Dermis microvascular lymphatic vessel endothelial cell (primary cell): ENCODE results near the gene TSNAXIP1. TPM values are rescaled to one million over a fixed set of nuclear protein-coding genes. Genes with fewer than 3 reads are reported as not detected.
"Not testable (repeated sequence)": the region's sequence is repeated elsewhere in the genome, so short reads cannot be mapped to it uniquely, and the experiment has no call there.

Source experiments
- DNase-seq, 2 donors: peaks; one replicate each; pipeline versions ENCODE4 v3.0.0 to v3.0.0-alpha.2; 2010; ENCODE audit warnings: low read depth in 2 of 2
- total RNA-seq: library from RNA; depleted of rRNA; stranded (reverse); fragments of >200 nt; gene quantifications from 2 replicates; pipeline ENCODE4 v1.2.1, GENCODE V29; 2014

Gene TSNAXIP1
- total RNA-seq, 1 donor from 2014 or later, result 0.26 TPM

DNA sequence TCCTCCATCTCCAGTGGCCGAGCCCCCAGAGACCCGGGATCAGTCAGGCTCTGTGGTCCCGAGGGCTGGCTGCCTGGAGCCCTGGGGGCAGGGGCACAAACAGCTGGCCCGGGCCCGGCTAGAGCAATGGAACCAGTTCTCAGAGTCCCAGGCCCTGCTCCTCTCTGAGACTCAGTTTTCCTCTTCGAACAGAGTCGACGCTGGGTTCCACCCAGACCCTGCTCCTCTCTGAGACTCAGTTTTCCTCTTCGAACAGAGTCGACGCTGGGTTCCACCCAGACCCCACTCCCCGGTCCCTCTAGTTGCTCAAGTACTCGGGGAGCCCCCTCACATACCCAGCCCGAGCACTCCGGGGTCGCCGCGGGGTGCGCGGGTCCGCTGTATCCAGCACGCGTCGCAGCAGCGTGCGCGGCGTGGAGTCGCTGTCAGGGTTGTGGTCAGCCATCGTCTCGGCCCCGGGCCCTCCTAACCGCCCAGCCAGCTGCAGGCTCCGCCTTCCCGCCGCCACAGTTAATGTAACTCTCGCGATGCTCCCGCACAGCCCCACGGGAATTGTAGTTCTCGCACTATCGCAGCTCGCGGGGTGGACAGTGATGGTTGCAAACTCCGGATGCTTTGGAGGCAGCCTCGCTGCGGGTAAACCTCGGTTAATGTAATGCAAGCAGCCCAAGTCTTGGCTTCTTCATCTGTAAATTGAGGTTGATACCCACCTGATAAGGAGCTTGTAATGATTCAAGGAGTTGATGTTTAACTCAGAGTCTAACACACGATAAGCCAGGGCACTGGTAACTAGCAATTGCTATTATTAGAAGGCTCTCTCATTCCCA is 26.9 kb downstream of the TSNAXIP1 start:
- DNase-seq, result peak; percentile 80 to 90

DNA sequence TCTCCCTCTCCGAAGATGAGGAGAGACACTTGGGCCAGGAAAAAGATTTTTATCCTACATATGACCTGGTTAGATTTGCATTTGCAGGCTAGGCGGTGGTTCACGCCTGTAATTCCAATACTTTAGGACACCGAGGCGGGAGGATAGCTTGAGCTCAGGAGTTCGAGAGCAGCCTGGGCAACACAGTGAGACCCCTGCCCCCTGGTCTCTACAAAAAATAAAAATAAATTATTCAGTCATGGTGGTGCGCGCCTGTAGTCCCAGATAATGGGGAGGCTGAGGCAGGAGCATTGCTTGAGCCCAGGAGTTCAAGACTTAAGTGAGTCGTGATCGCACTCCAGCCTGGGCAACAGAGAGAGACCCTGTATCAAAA is 27.5 kb downstream of the TSNAXIP1 start:
- no peak for DNase-seq

DNA sequence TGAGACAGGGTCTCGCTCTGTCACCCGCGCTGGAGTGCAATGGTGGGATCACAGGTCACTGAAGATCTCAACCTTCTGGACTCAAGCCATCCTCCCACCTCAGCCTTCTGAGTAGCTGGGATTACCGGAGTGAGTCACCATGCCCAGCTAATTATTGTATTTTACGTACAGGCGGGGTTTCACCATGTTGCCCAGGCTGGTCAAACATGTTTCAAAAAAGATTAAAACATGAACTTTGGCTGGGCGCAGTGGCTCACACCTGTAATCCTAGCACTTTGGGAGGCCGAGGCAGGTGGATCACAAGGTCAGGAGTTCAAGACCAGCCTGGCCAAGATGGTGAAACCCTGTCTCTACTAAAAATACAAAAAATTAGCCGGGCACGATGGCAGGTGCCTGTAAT is 30.5 kb downstream of the TSNAXIP1 start:
- DNase-seq, result not testable (repeated sequence)

DNA sequence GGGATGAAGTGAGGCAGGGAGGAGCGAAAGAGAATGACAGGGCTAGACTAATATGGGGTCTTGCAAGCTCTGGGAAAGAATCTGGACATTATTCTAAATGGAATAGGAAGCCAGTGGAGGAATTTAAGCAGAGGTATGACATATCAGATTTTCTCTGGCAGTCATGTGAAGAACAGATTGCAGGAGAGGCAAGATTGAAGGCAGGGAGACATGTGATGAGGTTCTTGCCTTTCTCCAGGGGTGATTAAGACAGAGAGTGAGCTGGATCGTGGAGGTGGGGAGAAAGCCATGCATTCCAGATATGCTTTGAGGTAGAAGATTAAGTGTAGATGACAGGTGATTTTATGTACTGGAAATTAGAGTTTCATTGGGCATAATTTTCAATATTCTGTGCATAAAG is 31.1 kb downstream of the TSNAXIP1 start:
- DNase-seq, result no peak

DNA sequence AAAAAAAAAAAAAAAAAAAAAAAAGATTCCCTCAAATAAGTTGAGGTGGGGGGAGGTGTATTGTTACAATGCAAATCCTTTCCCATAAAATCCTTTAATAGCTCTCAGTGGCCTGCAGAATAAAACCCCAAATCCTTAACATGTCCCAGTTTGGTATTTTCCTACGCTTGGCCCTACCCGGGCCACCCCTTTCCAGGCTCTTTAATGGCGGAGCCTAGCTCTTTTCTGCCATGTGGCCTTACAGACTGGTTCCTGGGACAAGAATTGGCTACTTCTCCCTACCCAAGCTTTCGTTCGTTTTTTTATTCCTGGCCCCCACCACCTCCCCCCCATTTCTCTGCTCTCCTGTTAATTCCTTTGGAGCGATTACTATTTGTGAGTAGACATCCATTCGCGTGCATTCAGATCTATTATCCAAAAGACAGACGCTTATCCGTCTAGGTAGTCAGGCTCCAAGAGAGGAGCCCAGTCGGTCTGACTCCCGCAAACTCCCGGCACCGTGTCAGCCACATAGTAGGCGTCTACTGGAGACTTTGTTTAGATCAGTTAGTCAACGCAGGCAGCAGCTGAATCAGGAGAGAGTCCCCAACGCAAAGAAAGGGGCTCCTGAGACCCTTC is 34.6 kb downstream of the TSNAXIP1 start:
- no peak for DNase-seq

DNA sequence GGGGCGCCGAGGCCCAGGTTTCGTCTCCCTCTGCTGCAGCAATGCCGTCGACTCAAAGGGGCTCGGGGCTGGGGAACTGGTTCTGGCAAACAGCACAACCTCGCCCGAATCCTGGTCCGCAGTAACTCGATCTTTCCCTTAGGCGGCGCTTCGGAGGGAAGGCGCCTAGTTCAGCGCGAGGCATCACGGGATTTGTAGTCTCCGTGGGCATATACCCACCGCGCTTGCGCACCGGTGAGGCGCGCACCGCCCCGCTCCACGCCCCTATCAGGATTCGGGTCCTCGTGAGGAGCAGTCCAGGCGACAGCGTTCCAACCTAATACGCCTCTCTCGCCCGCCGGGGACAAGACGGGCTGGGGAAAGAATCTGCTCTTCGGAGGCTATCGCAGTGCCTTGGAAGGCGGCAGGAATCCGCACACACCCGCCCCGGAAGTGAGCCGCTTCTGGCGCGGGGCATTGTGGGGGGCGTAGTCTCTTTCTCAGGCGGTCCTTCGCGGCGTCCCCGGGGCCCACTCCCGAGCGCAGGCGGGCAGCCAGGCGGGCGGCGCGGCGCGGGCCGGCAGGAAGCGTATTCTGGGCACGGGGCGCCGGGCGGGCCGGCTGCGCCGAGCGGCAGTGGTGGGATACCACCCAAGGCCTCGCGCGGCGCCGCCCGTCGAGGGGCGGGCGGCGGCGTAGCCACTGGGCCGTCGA is 35.3 kb downstream of the TSNAXIP1 start, which contains the start of gene THAP11:
TSS of gene THAP11 (plus strand) at position 505 of the 693 bp plus-strand sequence. CDS start 235 bp downstream, outside the sequence.
- DNase-seq, result peak; percentile 90 to 96

DNA sequence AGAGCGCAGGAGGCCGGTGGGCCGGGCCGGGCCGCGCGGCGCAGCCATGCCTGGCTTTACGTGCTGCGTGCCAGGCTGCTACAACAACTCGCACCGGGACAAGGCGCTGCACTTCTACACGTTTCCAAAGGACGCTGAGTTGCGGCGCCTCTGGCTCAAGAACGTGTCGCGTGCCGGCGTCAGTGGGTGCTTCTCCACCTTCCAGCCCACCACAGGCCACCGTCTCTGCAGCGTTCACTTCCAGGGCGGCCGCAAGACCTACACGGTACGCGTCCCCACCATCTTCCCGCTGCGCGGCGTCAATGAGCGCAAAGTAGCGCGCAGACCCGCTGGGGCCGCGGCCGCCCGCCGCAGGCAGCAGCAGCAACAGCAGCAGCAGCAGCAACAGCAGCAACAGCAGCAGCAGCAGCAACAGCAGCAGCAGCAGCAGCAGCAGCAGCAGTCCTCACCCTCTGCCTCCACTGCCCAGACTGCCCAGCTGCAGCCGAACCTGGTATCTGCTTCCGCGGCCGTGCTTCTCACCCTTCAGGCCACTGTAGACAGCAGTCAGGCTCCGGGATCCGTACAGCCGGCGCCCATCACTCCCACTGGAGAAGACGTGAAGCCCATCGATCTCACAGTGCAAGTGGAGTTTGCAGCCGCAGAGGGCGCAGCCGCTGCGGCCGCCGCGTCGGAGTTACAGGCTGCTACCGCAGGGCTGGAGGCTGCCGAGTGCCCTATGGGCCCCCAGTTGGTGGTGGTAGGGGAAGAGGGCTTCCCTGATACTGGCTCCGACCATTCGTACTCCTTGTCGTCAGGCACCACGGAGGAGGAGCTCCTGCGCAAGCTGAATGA is 36.0 kb downstream of the TSNAXIP1 start:
- peak in 1 of 2 donors; percentile 71 for DNase-seq

DNA sequence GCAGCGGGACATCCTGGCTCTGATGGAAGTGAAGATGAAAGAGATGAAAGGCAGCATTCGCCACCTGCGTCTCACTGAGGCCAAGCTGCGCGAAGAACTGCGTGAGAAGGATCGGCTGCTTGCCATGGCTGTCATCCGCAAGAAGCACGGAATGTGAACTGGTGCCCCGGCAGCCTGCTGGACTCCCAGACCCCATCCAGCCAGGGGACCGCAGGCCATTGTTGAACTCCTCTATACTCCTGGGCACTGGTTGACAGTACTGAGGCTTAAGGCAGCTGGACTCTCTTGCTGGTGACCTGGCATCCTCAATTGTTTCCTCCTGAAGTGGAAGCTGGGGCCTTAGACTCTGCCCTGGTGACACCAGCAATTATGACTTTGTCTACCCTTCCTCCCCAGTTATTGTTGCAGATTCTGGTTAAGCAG is 36.7 kb downstream of the TSNAXIP1 start:
- no peak for DNase-seq

DNA sequence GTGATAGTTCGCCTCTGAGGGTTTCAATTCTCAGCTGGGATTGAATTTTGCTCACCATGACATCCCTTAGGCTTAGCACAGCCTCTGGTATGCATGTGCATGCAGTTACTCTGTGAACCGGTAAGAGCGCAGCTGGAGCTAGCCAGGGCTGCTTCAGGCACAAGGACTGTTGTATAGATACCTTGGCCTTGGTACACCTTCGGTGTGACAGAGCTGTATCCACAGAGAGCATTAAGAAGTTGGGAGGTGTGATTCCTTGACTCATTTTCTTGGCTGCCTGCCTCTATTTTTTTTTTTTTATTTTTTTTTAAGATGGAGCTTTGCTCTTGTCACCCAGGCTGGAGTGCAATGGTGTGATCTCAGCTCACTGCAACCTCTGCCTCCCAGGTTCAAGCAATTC is 37.8 kb downstream of the TSNAXIP1 start:
- DNase-seq, result no peak

DNA sequence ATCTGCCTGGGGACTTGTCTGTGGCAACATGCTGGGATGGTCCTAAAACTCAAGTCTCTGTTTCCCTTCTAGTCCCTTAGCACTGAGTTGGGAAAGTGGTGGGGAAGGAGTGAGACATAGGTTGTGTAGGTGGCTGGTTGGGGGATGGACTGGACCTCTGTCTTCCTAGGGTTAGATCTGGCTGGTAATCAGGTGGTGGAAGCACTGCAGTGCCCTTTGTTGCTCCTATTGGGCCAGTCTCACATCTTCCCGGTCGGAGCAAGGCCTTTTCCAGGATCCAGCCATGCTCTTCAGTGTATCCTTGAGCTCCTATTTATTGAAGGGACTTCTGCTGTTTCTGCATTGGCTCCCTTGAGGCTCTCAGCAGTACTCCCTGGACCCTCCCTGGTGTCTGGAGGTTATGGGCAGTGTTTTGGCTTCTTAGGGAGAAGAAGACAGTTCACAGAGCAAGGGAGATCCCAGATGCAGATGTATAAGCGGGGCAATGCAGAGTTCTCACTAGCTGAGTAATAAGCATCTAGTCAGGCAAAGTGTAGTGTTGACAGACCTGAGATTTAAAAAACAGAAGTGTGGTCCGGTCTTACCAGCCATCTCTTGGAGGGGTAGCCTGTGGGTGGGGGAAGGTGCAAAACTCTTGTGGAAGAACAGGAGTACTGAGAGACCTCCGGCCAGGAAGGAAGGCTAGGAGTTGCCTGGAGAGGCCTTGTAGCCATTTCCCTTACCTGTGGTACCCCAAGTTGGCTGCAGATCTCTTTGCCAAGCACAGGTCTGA is 38.8 kb downstream of the TSNAXIP1 start:
- DNase-seq, result no peak

DNA sequence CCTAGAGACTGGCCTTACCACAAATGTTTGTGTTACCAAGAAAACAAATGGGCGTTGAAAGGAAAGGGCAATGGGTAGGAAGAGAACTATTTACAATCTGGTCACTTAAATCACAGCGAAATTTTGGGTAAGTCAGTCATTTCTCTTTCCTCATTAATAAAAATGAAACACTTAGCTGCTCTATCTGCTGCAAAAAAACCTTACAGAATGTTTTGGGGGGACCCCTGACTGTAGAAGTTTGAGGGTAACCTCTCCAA is 39.3 kb downstream of the TSNAXIP1 start:
- no peak for DNase-seq

DNA sequence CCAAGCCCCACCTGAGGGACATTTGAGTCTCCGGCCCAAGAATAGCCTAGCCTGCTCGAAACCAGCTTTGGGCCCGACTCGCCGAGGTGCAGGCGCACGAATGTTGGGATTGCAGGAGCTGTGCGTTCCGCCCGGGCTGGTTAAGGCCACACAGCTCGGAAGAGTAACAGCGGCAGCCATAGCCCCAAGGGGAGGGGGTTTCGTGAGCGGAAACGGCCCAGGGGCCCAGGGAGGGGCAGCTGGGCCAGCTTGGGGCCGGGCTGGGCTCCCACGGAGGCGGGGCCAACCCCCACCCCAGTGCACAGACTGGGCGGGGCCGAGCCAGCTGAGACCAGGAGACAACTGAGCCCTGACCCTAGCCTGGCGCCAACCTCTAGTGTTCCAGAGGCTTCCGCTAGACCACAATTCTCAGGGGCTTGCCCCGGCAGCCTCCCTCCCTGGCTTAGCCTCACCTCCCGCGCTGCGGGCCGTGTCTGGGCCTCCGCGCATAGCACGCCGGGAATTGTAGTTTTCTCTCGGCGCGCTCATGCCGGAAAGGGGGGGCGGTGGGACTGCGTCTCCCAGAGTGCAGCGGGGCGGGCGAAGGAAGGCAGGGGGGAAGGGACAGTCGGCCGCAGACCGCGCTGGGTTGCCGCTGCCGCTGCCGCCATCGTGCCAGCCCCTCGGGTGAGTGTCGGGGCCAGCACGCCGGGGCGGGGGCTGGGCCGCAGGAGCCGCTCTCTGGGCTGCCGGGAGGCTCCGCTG is 39.8 kb downstream of the TSNAXIP1 start, which contains the start of gene NUTF2:
TSS of gene NUTF2 (plus strand) at position 614 of the 744 bp plus-strand sequence. CDS start 18,198 bp downstream, outside the sequence.
- DNase-seq, result peak; percentile 83 to 91

DNA sequence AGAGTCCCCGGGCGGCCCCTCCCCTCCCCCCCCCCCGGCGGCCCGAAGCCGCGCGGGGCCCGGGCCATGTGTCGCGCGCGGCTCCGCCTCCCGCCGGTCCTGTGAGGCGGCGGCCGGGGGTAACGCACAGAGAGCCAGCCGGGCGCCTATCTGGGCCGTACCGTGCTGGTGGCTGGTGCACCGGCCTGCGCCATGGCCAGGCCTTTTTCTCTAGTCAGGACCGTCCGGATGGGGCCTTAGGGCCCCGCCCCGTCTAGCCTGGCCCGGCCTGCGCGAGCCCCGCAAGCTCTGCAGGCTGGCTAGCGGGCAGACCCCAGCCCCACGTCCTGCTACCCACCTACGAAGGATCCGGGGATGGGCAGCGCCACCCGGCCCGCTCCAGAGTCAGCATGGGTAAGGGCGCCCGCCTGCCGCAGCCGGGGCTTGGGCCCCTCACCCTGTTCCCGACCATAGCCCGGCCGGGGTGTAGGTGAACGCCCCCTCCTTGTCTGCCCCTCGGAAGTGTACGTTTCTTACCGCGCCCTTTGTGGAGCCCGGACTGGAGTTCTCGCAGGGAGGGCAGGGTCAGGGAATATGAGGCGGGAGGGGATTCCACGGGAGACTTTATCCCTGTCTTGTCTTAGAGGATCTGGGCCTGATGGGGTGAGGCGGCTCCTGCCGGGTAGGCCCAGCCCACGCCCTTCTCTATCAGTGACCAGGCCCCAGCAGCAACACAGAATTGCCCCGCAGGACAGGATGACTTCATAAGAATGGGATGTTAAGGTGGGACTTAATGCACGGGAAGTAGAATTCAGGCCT is 40.6 kb downstream of the TSNAXIP1 start, which contains the start of gene CENPT:
TSS of gene CENPT (minus strand) at position 630 of the 798 bp plus-strand sequence. CDS start 13,834 bp downstream, outside the sequence.
- DNase-seq, result peak in 1 of 2 donors; percentile 73

DNA sequence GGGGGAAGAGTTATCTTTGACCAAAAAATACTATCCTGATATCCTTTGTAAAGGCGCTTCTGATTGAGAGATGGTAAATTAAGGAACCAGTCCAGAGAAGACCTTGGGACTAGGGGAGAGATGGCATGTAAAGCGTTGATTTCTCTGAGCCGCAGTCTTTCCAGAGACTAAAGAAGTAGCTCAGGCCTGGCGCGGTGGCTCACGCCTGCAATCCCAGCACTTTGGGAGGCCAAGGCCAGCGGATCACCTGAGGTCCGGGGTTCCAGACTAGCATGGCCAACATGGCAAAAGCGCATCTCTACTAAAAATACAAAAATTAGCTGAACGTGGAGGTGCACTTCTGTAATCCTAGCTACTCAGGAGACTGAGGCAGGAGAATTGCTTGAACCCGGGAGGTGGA is 41.4 kb downstream of the TSNAXIP1 start:
- DNase-seq, result no peak

DNA sequence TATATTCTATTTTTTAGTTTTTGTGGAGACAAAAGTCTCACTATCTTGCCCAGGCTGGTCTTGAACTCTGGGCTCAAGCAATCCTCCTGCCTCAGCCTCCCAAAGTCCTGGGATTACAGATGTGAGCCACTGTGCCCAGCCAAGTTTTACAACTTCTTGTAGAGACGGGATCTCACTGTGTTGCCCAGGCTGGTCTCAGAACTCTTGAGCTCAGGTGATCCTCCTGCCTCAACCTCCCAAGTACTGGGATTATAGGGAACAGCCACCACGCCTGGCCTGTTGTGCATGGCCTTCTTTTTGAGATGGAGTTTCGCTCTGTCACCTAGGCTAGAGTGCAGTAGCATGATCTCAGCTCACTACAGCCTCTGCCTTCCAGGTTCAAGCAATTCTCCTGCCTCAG is 47.0 kb downstream of the TSNAXIP1 start:
- no peak for DNase-seq

DNA sequence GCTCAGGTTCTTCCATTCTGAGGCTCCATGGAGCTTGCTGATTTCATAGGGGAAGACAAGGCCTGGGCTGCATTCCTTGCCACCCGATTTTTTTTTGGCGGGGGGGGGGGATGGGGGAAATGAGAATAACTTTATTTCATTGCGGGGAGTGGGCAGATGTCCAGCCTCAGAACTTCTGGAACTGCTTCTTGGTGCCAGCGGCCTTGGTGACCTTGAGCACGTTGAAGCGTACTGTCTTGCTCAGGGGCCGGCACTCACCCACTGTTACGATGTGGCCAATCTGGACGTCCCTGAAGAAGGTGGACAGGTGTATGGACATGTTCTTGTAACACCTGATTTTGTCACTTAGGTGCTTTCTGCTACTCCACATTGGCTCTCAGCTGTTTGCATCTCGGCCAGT is 49.1 kb downstream of the TSNAXIP1 start:
- no peak for DNase-seq

DNA sequence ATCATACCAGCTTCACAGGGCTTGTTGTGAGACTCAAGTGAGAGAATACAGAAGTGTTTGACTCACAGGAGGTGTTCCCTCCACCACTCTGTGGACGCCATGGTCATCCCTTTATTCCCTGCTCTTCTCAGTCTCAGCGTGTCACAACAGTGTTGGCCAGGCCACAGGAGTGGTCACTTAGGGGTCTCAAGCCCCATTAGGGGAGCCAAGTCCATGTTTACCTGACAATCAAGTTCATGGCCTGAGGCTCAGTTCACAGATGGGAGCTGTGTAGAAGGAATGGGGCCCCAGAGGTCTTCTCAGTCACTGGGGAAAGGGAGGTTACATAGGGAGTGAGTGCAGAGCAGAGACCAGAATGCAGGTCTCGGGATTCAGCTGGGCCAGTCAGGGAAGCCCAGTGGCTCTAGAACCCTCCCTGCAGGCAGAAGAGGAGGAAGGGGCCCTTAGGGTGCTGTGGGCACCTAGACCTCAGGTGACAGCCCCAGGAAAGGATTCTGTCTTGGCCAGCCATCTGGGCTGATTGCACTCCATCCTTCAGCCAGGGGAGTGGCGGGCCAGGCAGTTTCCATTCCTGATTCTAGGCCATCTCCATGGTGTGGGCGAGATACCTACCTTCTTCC is 50.3 kb downstream of the TSNAXIP1 start:
- no peak for DNase-seq

DNA sequence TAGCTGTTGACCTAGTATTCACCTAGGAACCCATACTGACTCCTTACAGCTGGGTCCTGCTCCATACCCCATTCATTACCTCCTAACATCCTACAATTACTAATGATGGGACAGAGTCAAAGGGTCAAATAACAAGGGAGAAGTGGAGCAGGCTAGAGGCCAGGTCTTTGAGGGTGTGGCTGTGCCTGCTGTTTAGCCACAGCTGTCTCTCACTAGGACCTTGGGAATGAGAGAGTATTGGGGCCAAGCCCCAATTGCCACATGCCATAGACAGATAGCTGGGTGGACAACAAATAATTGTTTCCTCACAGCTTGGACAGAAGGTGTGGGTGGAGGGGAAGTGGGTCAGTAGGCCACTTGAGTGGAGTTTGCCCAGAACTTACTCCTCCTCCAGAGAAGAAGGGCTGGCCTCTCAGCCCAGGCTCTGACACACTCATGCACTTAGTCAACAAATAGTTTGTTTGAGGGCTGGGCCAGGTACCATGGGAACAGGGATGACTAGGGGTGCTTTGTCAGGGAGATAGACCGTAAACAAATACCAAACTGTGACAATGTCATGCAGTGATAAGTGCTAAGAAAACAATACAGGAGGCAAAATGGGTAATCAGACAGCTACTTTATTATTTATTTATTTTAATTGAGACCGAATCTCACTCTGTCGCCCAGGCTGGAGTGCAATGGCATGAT is 51.0 kb downstream of the TSNAXIP1 start:
- peak; percentile 85 to 95 for DNase-seq
